ENCODE measurements around the gene MBTPS1.

- no peak for TF ChIP-seq POLR2AphosphoS5 (IDR thresholded peaks at IDR 0.05)
- no peak for TF ChIP-seq CTCF (IDR thresholded peaks at IDR 0.05)
These were observed 21.3 kb downstream of the MBTPS1 start for GRCh38 chr16:84095466-84095865.

Data from stomach (tissue), 4 donors.